K562 (cell line): Measurements from ENCODE around the gene ANKRD34A. TPM values are rescaled to one million over a fixed set of nuclear protein-coding genes. Genes with fewer than 3 reads are reported as not detected.

ENCODE experiments used
- ADNP ChIP-seq: fragments of 200-800 bp; sonication (Bioruptor generic); IDR thresholded peaks from 2 replicates; pipeline ENCODE4 v1.6.1; 2016; ENCODE audit warnings: missing genetic modification characterization, missing compliant biosample characterization
- CHD4 ChIP-seq: fragments of 200-600 bp; sonication (generic); IDR thresholded peaks from 3 replicates; pipeline ENCODE4 v1.6.1; 2012; ENCODE audit warnings: low read depth, mild to moderate bottlenecking, mixed read lengths, low read length, inconsistent platforms; ENCODE audit not compliant: insufficient read depth, insufficient replicate concordance, poor library complexity, severe bottlenecking
- CTBP1 ChIP-seq: fragments of 450-650 bp; IDR thresholded peaks from 2 replicates; pipeline ENCODE4 v1.6.1; 2016; ENCODE audit warnings: borderline replicate concordance
- E2F5 ChIP-seq: sonication (generic); formaldehyde crosslinking; IDR thresholded peaks from 2 replicates; pipeline ENCODE4 v1.8.0; 2022; ENCODE audit warnings: mild to moderate bottlenecking, missing genetic modification reagents
- GTF2B ChIP-seq: IDR thresholded peaks from 2 replicates; pipeline ENCODE4 v1.6.1; 2011; ENCODE audit not compliant: insufficient read length; ENCODE audit errors: extremely low read depth
- MLLT1 ChIP-seq, 2 experiments: fragments of 450-650 bp; IDR thresholded peaks; 2 replicates each; pipeline ENCODE4 v1.6.1; 2016
- POLR2G ChIP-seq: fragments of 200-400 bp; formaldehyde crosslinking; IDR thresholded peaks from 2 replicates; pipeline ENCODE4 v1.6.1; 2017; ENCODE audit warnings: low read depth, mild to moderate bottlenecking, antibody characterized with exemption, low read length, moderate library complexity
- POLR3A ChIP-seq: IDR thresholded peaks from 2 replicates; pipeline ENCODE4 v1.6.1; 2011; ENCODE audit warnings: borderline replicate concordance, mild to moderate bottlenecking, moderate library complexity; ENCODE audit not compliant: insufficient read length, insufficient read depth; ENCODE audit errors: extremely low read depth
- RNF219 ChIP-seq: fragments of 250-450 bp; sonication (Bioruptor Pico); IDR thresholded peaks from 2 replicates; pipeline ENCODE4 v1.5.0; 2022; ENCODE audit warnings: mild to moderate bottlenecking
- SLC30A9 ChIP-seq: fragments of 250-450 bp; sonication (Bioruptor Pico); IDR thresholded peaks from 2 replicates; pipeline ENCODE4 v1.8.0; 2022; ENCODE audit warnings: mild to moderate bottlenecking, moderate library complexity
- STAT5A ChIP-seq: IDR thresholded peaks from 2 replicates; pipeline ENCODE4 v1.6.1; 2012; ENCODE audit warnings: low read length, inconsistent platforms, borderline replicate concordance
- ZNF3 ChIP-seq: fragments of 250-450 bp; sonication (Bioruptor Pico); IDR thresholded peaks from 2 replicates; pipeline ENCODE4 v1.5.0; 2021; ENCODE audit warnings: mild to moderate bottlenecking, moderate library complexity
- polyA plus RNA-seq, 8 experiments: library from polyadenylated mRNA; depleted of rRNA in 4 of 8; stranded (reverse) in 5 of 8; unstranded in 3 of 8; fragments of >200 nt; fragmentation: Nextera tagmentation in 2 of 8; fragmentation: Illumina TruSeq in 1 of 8; extraction: Ambion mirVana in 2 of 8; extraction: Trizol in 1 of 8; gene quantifications; 2 replicates each; pipeline versions ENCODE4 v1.2.1 to v1.2.3, GENCODE V29; 2011 to 2014; ENCODE audit warnings: inconsistent platforms in 1 of 8, missing spikeins in 1 of 8
- total RNA-seq, 7 experiments: library from RNA; depleted of rRNA in 6 of 7; stranded (reverse); fragments of >200 nt in 6 of 7; fragmentation: Illumina TruSeq in 2 of 7; extraction: Trizol in 2 of 7; gene quantifications; 2 replicates each; pipeline versions ENCODE4 v1.2.1 to v1.2.3, GENCODE V29; 2011 to 2021; ENCODE audit warnings: low replicate concordance in 1 of 7

ANKRD34A gene
- total and polyA plus RNA-seq, 9 of the 15 experiments (the other 6 are each of a cell fraction or from before 2014, with no cell fraction given) = 0.06 to 1.6 (median 0.43) TPM

- peak; percentile 44; the same call in 1 of the 2 replicates for TF ChIP-seq CTBP1
- TF ChIP-seq SLC30A9 (CRISPR knock-in tag) = no peak
- TF ChIP-seq POLR3A = no peak
- no peak for TF ChIP-seq ADNP (tag)
- TF ChIP-seq STAT5A = no peak
- TF ChIP-seq POLR2G = peak; percentile 91
- TF ChIP-seq E2F5 (CRISPR knock-in tag) = no peak
- no peak for TF ChIP-seq RNF219 (CRISPR knock-in tag)
- peak; percentile 34 for TF ChIP-seq GTF2B
- TF ChIP-seq MLLT1 (IDR thresholded peaks at IDR 0.05) = peak in 1 of 2 experiments; percentile 37; a peak in 1 of 4 replicates
- no peak for TF ChIP-seq ZNF3 (CRISPR knock-in tag)
- no peak for TF ChIP-seq CHD4
Measured at GRCh38 chr1:145964328-145965118, at the start of gene ANKRD34A, which contains the start of gene POLR3GL (continued).
